Tibial nerve (tissue), 4 donors: ENCODE data around the gene LRRC26. TPM values are rescaled to one million over a fixed set of nuclear protein-coding genes. Genes with fewer than 3 reads are reported as not detected.

Source experiments
- DNase-seq, 2 donors: peaks; one replicate each; pipeline ENCODE4 v3.0.0-alpha.2; 2019; ENCODE audit warnings: low spot score in 2 of 2
- H3K27ac ChIP-seq, 4 donors: fragments of 200-600 bp; sonication (generic) in 3 of 4; one replicate each; pipeline ENCODE4 v1.5.1; 2017 to 2019; ENCODE audit warnings: mild to moderate bottlenecking in 1 of 4
- H3K27me3 ChIP-seq, 2 donors: fragments of 200-600 bp; sonication (generic) in 1 of 2; one replicate each; pipeline versions ENCODE4 v1.5.1 to v1.6.0; 2017 to 2019
- H3K36me3 ChIP-seq, 3 donors: fragments of 200-600 bp; sonication (generic); one replicate each; pipeline ENCODE4 v1.5.1; 2018 to 2019
- H3K4me1 ChIP-seq, 4 donors: fragments of 200-600 bp; sonication (generic) in 3 of 4; one replicate each; pipeline ENCODE4 v1.5.1; 2017 to 2019
- H3K4me3 ChIP-seq, 4 donors: fragments of 200-600 bp; sonication (generic) in 3 of 4; one replicate each; pipeline ENCODE4 v1.5.1; 2017 to 2019; ENCODE audit warnings: mild to moderate bottlenecking in 1 of 4, moderate library complexity in 1 of 4
- H3K9me3 ChIP-seq, 4 donors: fragments of 200-600 bp; sonication (generic) in 3 of 4; one replicate each; pipeline ENCODE4 v1.5.1; 2017 to 2019
- EP300 ChIP-seq, 2 donors: sonication (generic); formaldehyde crosslinking; IDR thresholded peaks; one replicate each; pipeline ENCODE4 v1.6.1; 2017; ENCODE audit warnings: antibody characterized with exemption in 2 of 2, mild to moderate bottlenecking in 1 of 2
- POLR2A ChIP-seq, 2 donors: fragments of 450-650 bp; IDR thresholded peaks; one replicate each; pipeline ENCODE4 v1.6.1; 2017; ENCODE audit warnings: antibody characterized with exemption in 2 of 2, mild to moderate bottlenecking in 2 of 2, moderate library complexity in 2 of 2
- WGBS, 2 donors: methylation state at CpG; one replicate each; pipeline ENCODE4 v1.1.5; 2018; 5-methylcytosine and 5-hydroxymethylcytosine counted together
- total RNA-seq, 4 donors: library from RNA; depleted of rRNA; stranded (reverse); fragments of >200 nt; gene quantifications; one replicate each; pipeline ENCODE4 v1.1.0, GENCODE V29; 2016
- TF ChIP-seq, protein P1 (sequence below), 5 experiments: fragments of 200-600 bp in 3 of 5; fragments of 450-650 bp in 2 of 5; sonication (generic) in 3 of 5; IDR thresholded peaks; one replicate each; pipeline ENCODE4 v1.5.1; 2016 to 2019; ENCODE audit warnings: antibody characterized with exemption in 5 of 5, mild to moderate bottlenecking in 3 of 5, moderate library complexity in 2 of 5

The LRRC26 gene
- total RNA-seq, 4 donors from 2014 or later: not detected

DNA sequence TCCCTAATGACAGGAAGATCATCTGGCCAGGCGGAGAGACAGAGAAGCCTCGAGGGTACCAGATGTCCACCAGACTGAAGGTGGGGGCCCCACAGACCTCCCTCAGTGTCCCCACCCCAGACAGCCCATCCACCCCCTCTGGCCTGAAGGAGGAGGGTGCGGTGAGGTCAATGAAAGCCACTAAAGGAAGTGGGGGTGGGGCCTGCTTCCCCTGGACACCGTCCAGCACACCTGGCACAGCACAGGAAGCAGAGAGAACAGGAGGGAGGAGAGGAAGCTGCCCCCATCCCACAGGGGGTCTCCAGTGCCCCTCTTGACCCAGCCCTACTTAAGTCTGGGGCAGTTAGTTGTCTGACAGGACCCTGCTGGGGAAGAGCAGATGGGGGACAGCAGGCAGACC lies 11.2 kb downstream of the LRRC26 start:
- WGBS, 2 donors: 23 to 36% methylated on average over 3 of the region's 4 CpGs
- TF ChIP-seq POLR2A (IDR thresholded peaks at IDR 0.05): no peak
- TF ChIP-seq EP300 (IDR thresholded peaks at IDR 0.05): no peak
- TF ChIP-seq, protein P1, sequence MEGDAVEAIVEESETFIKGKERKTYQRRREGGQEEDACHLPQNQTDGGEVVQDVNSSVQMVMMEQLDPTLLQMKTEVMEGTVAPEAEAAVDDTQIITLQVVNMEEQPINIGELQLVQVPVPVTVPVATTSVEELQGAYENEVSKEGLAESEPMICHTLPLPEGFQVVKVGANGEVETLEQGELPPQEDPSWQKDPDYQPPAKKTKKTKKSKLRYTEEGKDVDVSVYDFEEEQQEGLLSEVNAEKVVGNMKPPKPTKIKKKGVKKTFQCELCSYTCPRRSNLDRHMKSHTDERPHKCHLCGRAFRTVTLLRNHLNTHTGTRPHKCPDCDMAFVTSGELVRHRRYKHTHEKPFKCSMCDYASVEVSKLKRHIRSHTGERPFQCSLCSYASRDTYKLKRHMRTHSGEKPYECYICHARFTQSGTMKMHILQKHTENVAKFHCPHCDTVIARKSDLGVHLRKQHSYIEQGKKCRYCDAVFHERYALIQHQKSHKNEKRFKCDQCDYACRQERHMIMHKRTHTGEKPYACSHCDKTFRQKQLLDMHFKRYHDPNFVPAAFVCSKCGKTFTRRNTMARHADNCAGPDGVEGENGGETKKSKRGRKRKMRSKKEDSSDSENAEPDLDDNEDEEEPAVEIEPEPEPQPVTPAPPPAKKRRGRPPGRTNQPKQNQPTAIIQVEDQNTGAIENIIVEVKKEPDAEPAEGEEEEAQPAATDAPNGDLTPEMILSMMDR (IDR thresholded peaks at IDR 0.05): no peak
- H3K9me3 ChIP-seq: no peaks in the 10 kb centered on the region
- no peak overlapping the region for H3K27ac ChIP-seq
- H3K36me3 ChIP-seq: no peaks in the 10 kb centered on the region
- peaks cover 0 to 40% (median 14%) of the 10 kb centered on the region in 4 donors for H3K4me1 ChIP-seq
- H3K27me3 ChIP-seq: peaks cover 2 to 92% of the 10 kb centered on the region in 2 donors
- DNase-seq: no peak
- H3K4me3 ChIP-seq: no peak overlapping the region

DNA sequence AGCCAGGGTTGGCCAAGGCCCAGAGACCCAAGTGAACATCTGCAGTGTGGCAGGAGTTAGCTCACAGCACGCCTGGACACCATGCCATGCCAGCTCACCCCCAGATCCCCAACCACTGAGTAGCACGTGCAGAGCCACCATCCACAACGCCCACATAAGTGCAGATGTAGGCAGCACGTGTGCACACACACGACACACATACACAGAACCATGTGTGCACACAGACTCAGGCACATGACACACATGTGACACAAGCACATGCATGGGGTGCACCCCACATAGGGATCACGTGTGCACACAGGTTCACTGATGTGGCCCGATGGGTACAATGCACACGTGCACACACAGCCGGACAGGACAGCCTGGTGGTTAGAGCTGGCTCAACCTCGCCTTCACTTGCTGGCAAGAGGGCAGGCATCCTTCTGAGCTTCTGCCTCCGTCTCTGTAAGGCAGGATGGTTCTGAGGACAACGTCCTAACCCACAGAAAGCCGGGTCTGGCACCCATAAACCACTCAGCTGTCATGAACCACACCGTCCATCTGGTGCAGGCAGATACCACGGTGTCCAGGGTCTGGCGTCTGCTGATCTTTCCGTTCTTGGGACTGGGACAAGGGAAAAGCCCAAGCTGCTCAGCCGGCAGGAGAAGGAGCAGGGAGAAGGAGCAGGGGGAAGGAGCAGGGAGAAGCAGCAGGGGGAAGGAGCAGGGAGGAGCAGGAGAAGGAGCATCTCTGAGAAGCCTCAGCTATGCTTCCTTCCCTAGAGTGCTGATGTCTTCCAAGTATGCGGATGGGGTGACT lies 12.0 kb downstream of the LRRC26 start:
- Histone ChIP-seq H3K4me1 (peaks cover 0 to 32% (median 9%) of the 10 kb centered on the region in 4 donors), H3K27me3 (peaks cover 2 to 84% of the 10 kb centered on the region in 2 donors), H3K36me3 (no peaks in the 10 kb centered on the region), H3K9me3 (no peaks in the 10 kb centered on the region), H3K4me3 (no peak overlapping the region), H3K27ac (no peak overlapping the region)
- 55 to 60% methylated on average over 8 to 19 of the region's 19 CpGs for WGBS, 2 donors
- TF ChIP-seq, protein P1 (IDR thresholded peaks at IDR 0.05): no peak
- TF ChIP-seq EP300 (IDR thresholded peaks at IDR 0.05): no peak
- TF ChIP-seq POLR2A (IDR thresholded peaks at IDR 0.05): no peak
- no peak for DNase-seq

DNA sequence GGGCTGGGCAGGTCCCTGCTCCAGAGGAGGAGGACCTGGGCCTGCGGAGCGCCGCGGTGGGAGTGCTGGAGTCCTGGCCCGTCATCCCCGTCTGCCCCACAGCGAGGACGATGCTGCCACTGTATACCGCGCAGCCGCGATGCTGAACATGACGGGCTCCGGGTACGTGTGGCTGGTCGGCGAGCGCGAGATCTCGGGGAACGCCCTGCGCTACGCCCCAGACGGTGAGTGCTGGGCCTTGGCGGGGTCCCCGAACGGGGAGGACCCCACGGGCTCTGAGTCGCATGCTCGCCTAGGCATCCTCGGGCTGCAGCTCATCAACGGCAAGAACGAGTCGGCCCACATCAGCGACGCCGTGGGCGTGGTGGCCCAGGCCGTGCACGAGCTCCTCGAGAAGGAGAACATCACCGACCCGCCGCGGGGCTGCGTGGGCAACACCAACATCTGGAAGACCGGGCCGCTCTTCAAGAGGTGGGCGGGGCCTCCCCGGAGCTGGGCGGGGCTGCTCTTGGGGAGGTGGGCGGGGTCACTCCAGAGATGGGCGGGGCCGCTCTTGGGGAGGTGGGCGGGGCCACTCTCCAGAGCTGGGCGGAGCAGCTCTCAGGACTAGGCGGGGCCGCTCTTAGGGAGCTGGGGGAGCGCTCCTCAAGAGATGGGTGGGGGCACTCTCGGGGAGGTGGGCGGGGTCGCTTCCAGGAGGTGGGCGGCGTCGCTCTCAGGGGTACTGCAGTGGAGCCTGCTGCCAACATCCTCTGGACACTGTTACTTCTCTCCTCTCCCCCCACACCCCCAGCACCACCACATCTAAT lies 13.1 kb downstream of the LRRC26 start:
- Histone ChIP-seq H3K4me1 (peaks cover 0 to 21% (median 4%) of the 10 kb centered on the region in 4 donors), H3K9me3 (no peaks in the 10 kb centered on the region), H3K27me3 (peaks cover 0 to 74% of the 10 kb centered on the region in 2 donors), H3K4me3 (peak overlapping the region in 1 of 4 donors; percentile 20), H3K27ac (no peak overlapping the region), H3K36me3 (no peaks in the 10 kb centered on the region)
- no peak for TF ChIP-seq POLR2A (IDR thresholded peaks at IDR 0.05)
- TF ChIP-seq, protein P1 (IDR thresholded peaks at IDR 0.05): no peak
- TF ChIP-seq EP300 (IDR thresholded peaks at IDR 0.05): no peak
- 0 to 3% methylated on average over 9 to 15 of the region's 65 CpGs for WGBS, 2 donors
- no peak for DNase-seq

DNA sequence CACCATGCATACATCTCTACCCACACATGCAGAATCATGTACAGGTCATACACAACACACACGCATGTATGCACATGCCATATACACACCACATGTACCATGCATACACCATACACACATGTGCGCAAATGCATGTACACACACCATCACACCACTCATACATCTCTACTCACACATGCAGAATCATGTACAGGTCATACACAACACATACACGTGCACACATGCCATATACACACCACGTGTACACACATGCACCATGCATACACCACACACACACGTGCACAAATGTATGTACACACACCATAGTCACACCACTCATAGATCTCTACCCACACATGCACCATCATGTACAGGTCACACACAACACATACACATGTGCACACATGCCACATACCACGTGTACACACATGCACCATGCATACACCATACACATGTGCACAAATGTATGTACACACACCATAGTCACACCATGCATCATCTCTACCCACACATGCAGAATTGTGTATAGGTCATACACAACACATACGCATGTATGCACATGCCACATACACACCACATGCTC lies 16.9 kb downstream of the LRRC26 start:
- Histone ChIP-seq H3K27ac (no peak overlapping the region), H3K4me3 (no peak overlapping the region), H3K4me1 (peaks cover 0 to 13% (median 4%) of the 10 kb centered on the region in 4 donors), H3K9me3 (no peaks in the 10 kb centered on the region), H3K27me3 (peaks cover 0 to 47% of the 10 kb centered on the region in 2 donors), H3K36me3 (no peaks in the 10 kb centered on the region)
- TF ChIP-seq, protein P1 (IDR thresholded peaks at IDR 0.05): no peak
- TF ChIP-seq EP300 (IDR thresholded peaks at IDR 0.05) (no peak), POLR2A (IDR thresholded peaks at IDR 0.05) (no peak)
- no peak for DNase-seq
- WGBS, 2 donors: 89 to 92% methylated on average over 7 of the region's 7 CpGs
